ENCODE data around the gene ABCA13. TPM values are rescaled to one million over a fixed set of nuclear protein-coding genes. Genes with fewer than 3 reads are reported as not detected.

ABCA13 gene
- polyA plus RNA-seq, 3 donors, result 0.10 to 0.41 (median 0.37) TPM

- no peak overlapping the region for H3K27ac Mint-ChIP-seq
- H3K36me3 Mint-ChIP-seq, result no peaks in the 10 kb centered on the region
- Histone ChIP-seq H3K9ac (ENCODE audit: insufficient read depth, low read length, poor library complexity, severe bottlenecking) (no peak overlapping the region), H3K4me1 (ENCODE audit: control insufficient read depth in 1 of 2, insufficient read depth in 2 of 2, low read length in 2 of 2) (no peaks in the 10 kb centered on the region), H3K79me2 (ENCODE audit: insufficient read depth, low read length) (no peaks in the 10 kb centered on the region), H3K27ac (ENCODE audit: low read depth in 1 of 2, low read length in 2 of 2) (no peak overlapping the region), H3K9me3 (replicated peaks in 1 of 2; ENCODE audit: control insufficient read depth in 1 of 2, insufficient read depth in 1 of 2, low read length in 2 of 2) (no peaks in the 10 kb centered on the region), H4K20me1 (ENCODE audit: insufficient read depth, low read length) (no peaks in the 10 kb centered on the region), H3K27me3 (ENCODE audit: control insufficient read depth in 2 of 2, insufficient read depth in 2 of 2, low read length in 2 of 2) (no peaks in the 10 kb centered on the region), H3K4me2 (replicated peaks; ENCODE audit: extremely low read depth, low read length, poor library complexity, severe bottlenecking) (no peak overlapping the region), H2AFZ (ENCODE audit: insufficient read depth, low read depth, low read length, poor library complexity, severe bottlenecking) (no peak overlapping the region), H3K36me3 (replicated peaks in 1 of 2; ENCODE audit: control insufficient read depth in 1 of 2, insufficient read depth in 2 of 2, low read length in 2 of 2) (no peaks in the 10 kb centered on the region), H3K4me3 (replicated peaks in 1 of 3; ENCODE audit: low read depth in 2 of 3, low read length in 3 of 3) (no peak overlapping the region)
- peaks cover 0 to 1% (median 0%) of the 10 kb centered on the region in 3 donors for H3K27me3 Mint-ChIP-seq (ENCODE audit: low read depth in 3 of 3)
- DNase-seq, result no peak
- no peaks in the 10 kb centered on the region for H3K9me3 Mint-ChIP-seq
- no peak overlapping the region for H3K4me3 Mint-ChIP-seq
- WGBS (ENCODE audit: insufficient coverage), result no CpG with 5 or more reads among the region's 2 CpGs
- no peaks in the 10 kb centered on the region for H3K4me1 Mint-ChIP-seq
- intact Hi-C loops (cut with micrococcal nuclease), result no loop called here
- no peak for TF ChIP-seq CTCF (IDR thresholded peaks at IDR 0.05)
These were observed 92.0 kb downstream of the ABCA13 start for GRCh38 chr7:48263311-48263650.

- Histone ChIP-seq H3K36me3 (replicated peaks in 1 of 2; ENCODE audit: control insufficient read depth in 1 of 2, insufficient read depth in 2 of 2, low read length in 2 of 2) (no peaks in the 10 kb centered on the region), H3K4me2 (replicated peaks; ENCODE audit: extremely low read depth, low read length, poor library complexity, severe bottlenecking) (no peak overlapping the region), H4K20me1 (ENCODE audit: insufficient read depth, low read length) (no peaks in the 10 kb centered on the region), H3K4me1 (ENCODE audit: control insufficient read depth in 1 of 2, insufficient read depth in 2 of 2, low read length in 2 of 2) (no peaks in the 10 kb centered on the region), H2AFZ (ENCODE audit: insufficient read depth, low read depth, low read length, poor library complexity, severe bottlenecking) (no peak overlapping the region), H3K4me3 (replicated peaks in 1 of 3; ENCODE audit: low read depth in 2 of 3, low read length in 3 of 3) (no peak overlapping the region), H3K9me3 (replicated peaks in 1 of 2; ENCODE audit: control insufficient read depth in 1 of 2, insufficient read depth in 1 of 2, low read length in 2 of 2) (no peaks in the 10 kb centered on the region), H3K79me2 (ENCODE audit: insufficient read depth, low read length) (no peaks in the 10 kb centered on the region), H3K27ac (ENCODE audit: low read depth in 1 of 2, low read length in 2 of 2) (no peak overlapping the region), H3K27me3 (ENCODE audit: control insufficient read depth in 2 of 2, insufficient read depth in 2 of 2, low read length in 2 of 2) (no peaks in the 10 kb centered on the region), H3K9ac (ENCODE audit: insufficient read depth, low read length, poor library complexity, severe bottlenecking) (no peak overlapping the region)
- Mint-ChIP-seq H3K27ac (no peak overlapping the region), H3K4me3 (no peak overlapping the region), H3K4me1 (no peaks in the 10 kb centered on the region), H3K9me3 (peaks cover 0 to 2% (median 0%) of the 10 kb centered on the region in 7 donors), H3K36me3 (no peaks in the 10 kb centered on the region), H3K27me3 (ENCODE audit: low read depth in 3 of 3) (peaks cover 0 to 1% (median 0%) of the 10 kb centered on the region in 3 donors)
- no CpG with 5 or more reads among the region's 1 CpG for WGBS (ENCODE audit: insufficient coverage)
- DNase-seq, result no peak
- TF ChIP-seq CTCF (IDR thresholded peaks at IDR 0.05), result no peak
- intact Hi-C loops (cut with micrococcal nuclease), result no loop called here
These were observed 97.8 kb downstream of the ABCA13 start for GRCh38 chr7:48269066-48269465.
